Astrocyte (in vitro differentiated cells and primary cell): ENCODE results near the gene SMCO2. TPM values are rescaled to one million over a fixed set of nuclear protein-coding genes. Genes with fewer than 3 reads are reported as not detected.

Experiments used
- DNase-seq: peaks from one replicate; pipeline ENCODE4 v3.0.0-alpha.2; 2010; ENCODE audit warnings: low read depth
- FAIRE-seq: peaks from 2 replicates; lab custom pipeline; 2011; peaks lifted over from hg19 to GRCh38; lab: Jason Lieb, UNC
- H2AFZ ChIP-seq: 2 replicates; pipeline ENCODE4 v1.6.0; 2012; ENCODE audit warnings: low read depth, low read length, inconsistent platforms
- H3K27ac ChIP-seq: 2 replicates; pipeline ENCODE4 v1.5.1; 2011; ENCODE audit warnings: low read depth, low read length, inconsistent platforms
- H3K27me3 ChIP-seq: 2 replicates; pipeline ENCODE4 v1.6.0; 2011; ENCODE audit warnings: low read length, inconsistent platforms; ENCODE audit not compliant: insufficient read depth
- H3K36me3 ChIP-seq: 2 replicates; pipeline ENCODE4 v1.5.1; 2011; ENCODE audit warnings: low read length, inconsistent platforms; ENCODE audit not compliant: insufficient read depth
- H3K4me1 ChIP-seq: 2 replicates; pipeline ENCODE4 v1.5.1; 2011; ENCODE audit warnings: low read length, inconsistent platforms; ENCODE audit not compliant: insufficient read depth
- H3K4me2 ChIP-seq: 2 replicates; pipeline ENCODE4 v1.6.0; 2012; ENCODE audit warnings: low read length, inconsistent platforms
- H3K4me3 ChIP-seq: 2 replicates; pipeline ENCODE4 v1.5.1; 2011; ENCODE audit warnings: low read depth, mild to moderate bottlenecking, low read length, inconsistent platforms; ENCODE audit not compliant: insufficient read depth
- H3K79me2 ChIP-seq: 2 replicates; pipeline ENCODE4 v1.6.0; 2012; ENCODE audit warnings: mild to moderate bottlenecking, low read length, inconsistent platforms; ENCODE audit not compliant: insufficient read depth
- H3K9ac ChIP-seq: 2 replicates; pipeline ENCODE4 v1.6.0; 2012; ENCODE audit warnings: mild to moderate bottlenecking, low read length, inconsistent platforms
- H3K9me3 ChIP-seq: 2 replicates; pipeline ENCODE4 v1.5.1; 2012; ENCODE audit warnings: low read depth, mild to moderate bottlenecking, low read length, inconsistent platforms; ENCODE audit not compliant: insufficient read depth
- H4K20me1 ChIP-seq: 2 replicates; pipeline ENCODE4 v1.6.0; 2012; ENCODE audit warnings: low read length, inconsistent platforms; ENCODE audit not compliant: insufficient read depth
- H3K27ac Mint-ChIP-seq: one replicate; pipeline ENCODE4 v1.8.0; 2021; ENCODE audit warnings: mild to moderate bottlenecking, mixed read lengths; ENCODE audit not compliant: unreplicated experiment
- H3K27me3 Mint-ChIP-seq: one replicate; pipeline ENCODE4 v1.8.0; 2021; ENCODE audit warnings: low read depth, mixed read lengths; ENCODE audit not compliant: unreplicated experiment
- H3K36me3 Mint-ChIP-seq: one replicate; pipeline ENCODE4 v1.8.0; 2021; ENCODE audit warnings: low read depth, mixed read lengths; ENCODE audit not compliant: unreplicated experiment
- H3K4me1 Mint-ChIP-seq: one replicate; pipeline ENCODE4 v1.8.0; 2021; ENCODE audit warnings: low read depth, mixed read lengths; ENCODE audit not compliant: unreplicated experiment
- H3K4me3 Mint-ChIP-seq: one replicate; pipeline ENCODE4 v1.8.0; 2021; ENCODE audit warnings: mild to moderate bottlenecking, moderate library complexity, mixed read lengths; ENCODE audit not compliant: unreplicated experiment
- H3K9me3 Mint-ChIP-seq: one replicate; pipeline ENCODE4 v1.8.0; 2021; ENCODE audit warnings: mild to moderate bottlenecking, mixed read lengths; ENCODE audit not compliant: unreplicated experiment
- CTCF ChIP-seq: IDR thresholded peaks from 2 replicates; pipeline ENCODE4 v1.5.1; 2011; ENCODE audit warnings: low read depth, mild to moderate bottlenecking, inconsistent platforms, low read length, moderate library complexity; ENCODE audit not compliant: insufficient read depth
- EZH2 ChIP-seq: IDR thresholded peaks from 2 replicates; pipeline ENCODE4 v1.6.1; 2012; ENCODE audit warnings: mild to moderate bottlenecking, low read length, inconsistent platforms; ENCODE audit not compliant: insufficient read depth
- total RNA-seq: library from RNA; stranded (reverse); gene quantifications from 2 replicates; pipeline ENCODE4 v1.2.1, GENCODE V29; 2021

Gene SMCO2
- total RNA-seq, 1 donor from 2014 or later: 0.32 TPM

- Histone ChIP-seq H2AFZ (no peak overlapping the region), H3K4me2 (no peak overlapping the region), H3K9ac (no peak overlapping the region), H3K27me3 (no peaks in the 10 kb centered on the region), H3K4me3 (no peak overlapping the region), H4K20me1 (no peaks in the 10 kb centered on the region), H3K9me3 (no peaks in the 10 kb centered on the region), H3K79me2 (no peaks in the 10 kb centered on the region), H3K27ac (no peak overlapping the region), H3K36me3 (no peaks in the 10 kb centered on the region), H3K4me1 (peaks cover 12% of the 10 kb centered on the region)
- H3K36me3 Mint-ChIP-seq: peaks cover under 1% of the 10 kb centered on the region
- H3K27me3 Mint-ChIP-seq: no peaks in the 10 kb centered on the region
- no peak for FAIRE-seq
- no peak for DNase-seq
- H3K9me3 Mint-ChIP-seq: peaks cover 12% of the 10 kb centered on the region
- peaks cover 26% of the 10 kb centered on the region for H3K4me1 Mint-ChIP-seq
- no peak for TF ChIP-seq CTCF
- TF ChIP-seq EZH2: no peak
- H3K4me3 Mint-ChIP-seq: no peak overlapping the region
- H3K27ac Mint-ChIP-seq: no peak overlapping the region
Observed at GRCh38 chr12:27472604-27473003, 26.1 kb downstream of the SMCO2 start.

- FAIRE-seq: peak; percentile 68
- TF ChIP-seq CTCF (no peak), EZH2 (no peak)
Observed at GRCh38 chr12:27474344-27474743, 27.8 kb downstream of the SMCO2 start.

GRCh38 chr12:27477049-27477448 lies 30.5 kb downstream of the SMCO2 start:
- Mint-ChIP-seq H3K9me3 (peaks cover 18% of the 10 kb centered on the region), H3K36me3 (peaks cover 5% of the 10 kb centered on the region), H3K27ac (no peak overlapping the region), H3K4me1 (peaks cover 26% of the 10 kb centered on the region), H3K27me3 (no peaks in the 10 kb centered on the region), H3K4me3 (no peak overlapping the region)
- H3K4me3 ChIP-seq: no peak overlapping the region
- no peak for DNase-seq
- H3K27ac ChIP-seq: no peak overlapping the region
- H3K27me3 ChIP-seq: no peaks in the 10 kb centered on the region
- no peaks in the 10 kb centered on the region for H3K79me2 ChIP-seq
- H3K9ac ChIP-seq: no peak overlapping the region
- peak; percentile 34 for FAIRE-seq
- H4K20me1 ChIP-seq: no peaks in the 10 kb centered on the region
- H3K4me2 ChIP-seq: no peak overlapping the region
- no peaks in the 10 kb centered on the region for H3K36me3 ChIP-seq
- peaks cover 10% of the 10 kb centered on the region for H3K9me3 ChIP-seq
- no peak overlapping the region for H2AFZ ChIP-seq
- TF ChIP-seq EZH2 (no peak), CTCF (no peak)
- peaks cover 12% of the 10 kb centered on the region for H3K4me1 ChIP-seq

More at GRCh38 chr12:27474344-27474743, 27.8 kb downstream of the SMCO2 start:
- H3K4me2 ChIP-seq: peak overlapping the region; percentile 50
- no peaks in the 10 kb centered on the region for H4K20me1 ChIP-seq
- H3K9me3 ChIP-seq: peaks cover 10% of the 10 kb centered on the region
- Mint-ChIP-seq H3K27ac (peak overlapping the region; percentile 84), H3K4me1 (peaks cover 26% of the 10 kb centered on the region), H3K27me3 (no peaks in the 10 kb centered on the region), H3K36me3 (peaks cover 5% of the 10 kb centered on the region), H3K4me3 (no peak overlapping the region), H3K9me3 (peaks cover 14% of the 10 kb centered on the region)
- peak overlapping the region; percentile 49 for H2AFZ ChIP-seq
- H3K4me1 ChIP-seq: peaks cover 12% of the 10 kb centered on the region
- no peaks in the 10 kb centered on the region for H3K27me3 ChIP-seq
- no peaks in the 10 kb centered on the region for H3K79me2 ChIP-seq
- DNase-seq: peak; percentile 88
- no peaks in the 10 kb centered on the region for H3K36me3 ChIP-seq
- no peak overlapping the region for H3K4me3 ChIP-seq
- no peak overlapping the region for H3K27ac ChIP-seq
- no peak overlapping the region for H3K9ac ChIP-seq
